Peyer's patch (tissue), 4 donors: ENCODE data around the gene RBM19. TPM values are rescaled to one million over a fixed set of nuclear protein-coding genes. Genes with fewer than 3 reads are reported as not detected.

Experiments used
- DNase-seq, 3 donors: peaks; one replicate each; pipeline ENCODE4 v3.0.0-alpha.2; 2017 to 2019
- H3K27ac ChIP-seq, 4 donors: fragments of 200-600 bp; sonication (generic); one replicate each; pipeline ENCODE4 v1.5.1; 2016 to 2019
- H3K27me3 ChIP-seq, 2 donors: fragments of 200-600 bp; sonication (generic); one replicate each; pipeline ENCODE4 v1.5.1; 2019
- H3K36me3 ChIP-seq, 3 donors: fragments of 200-600 bp; sonication (generic); one replicate each; pipeline ENCODE4 v1.5.1; 2016 to 2019
- H3K4me1 ChIP-seq, 4 donors: fragments of 200-600 bp; sonication (generic); one replicate each; pipeline ENCODE4 v1.5.1; 2016 to 2019
- H3K4me3 ChIP-seq, 4 donors: fragments of 200-600 bp; sonication (generic); 1 replicate in 3 of 4; 2 replicates in 1 of 4; pipeline ENCODE4 v1.5.1; 2016 to 2019; ENCODE audit warnings: mild to moderate bottlenecking in 1 of 4
- H3K9me3 ChIP-seq, 4 donors: fragments of 200-600 bp; sonication (generic); one replicate each; pipeline ENCODE4 v1.5.1; 2016 to 2019; ENCODE audit warnings: mild to moderate bottlenecking in 1 of 4
- POLR2A ChIP-seq, 2 donors: fragments of 450-650 bp; IDR thresholded peaks; one replicate each; pipeline ENCODE4 v1.5.1; 2017; ENCODE audit warnings: antibody characterized with exemption in 2 of 2, mild to moderate bottlenecking in 2 of 2, moderate library complexity in 2 of 2
- total RNA-seq, 4 donors: library from RNA; depleted of rRNA; stranded (reverse); fragments of >200 nt; gene quantifications; one replicate each; pipeline ENCODE4 v1.1.0, GENCODE V29; 2016
- TF ChIP-seq, protein P1 (sequence below), 6 experiments: fragments of 450-650 bp in 4 of 6; fragments of 200-600 bp in 2 of 6; sonication (generic) in 1 of 6; IDR thresholded peaks; one replicate each; pipeline ENCODE4 v1.5.1; 2017 to 2019; ENCODE audit warnings: antibody characterized with exemption in 6 of 6, mild to moderate bottlenecking in 3 of 6, moderate library complexity in 1 of 6

Gene RBM19
- total RNA-seq, 4 donors from 2014 or later, result 20.7 to 178 (median 48.0) TPM

DNA sequence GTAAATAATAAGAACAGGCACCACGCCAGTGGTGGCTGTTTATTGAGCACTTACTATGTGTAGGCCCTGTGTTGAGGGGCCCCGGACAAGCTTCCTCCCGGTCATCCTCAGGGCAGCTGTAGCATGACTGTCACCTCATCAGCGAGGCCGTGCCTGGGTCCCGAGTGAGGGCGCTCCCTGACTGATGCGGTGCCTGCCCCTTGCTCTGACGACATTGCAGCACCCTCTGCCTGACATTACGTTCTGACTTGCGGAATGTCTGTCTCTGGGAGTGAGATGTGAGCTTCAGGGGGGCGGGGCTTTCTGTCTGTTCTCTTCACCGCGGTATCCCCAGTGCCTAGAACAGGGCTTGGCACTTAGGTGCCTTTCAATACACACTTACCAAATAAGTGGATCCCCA lies 167.6 kb downstream of the RBM19 start:
- Histone ChIP-seq H3K27me3 (no peaks in the 10 kb centered on the region), H3K4me1 (no peaks in the 10 kb centered on the region), H3K27ac (no peak overlapping the region), H3K9me3 (no peaks in the 10 kb centered on the region), H3K36me3 (no peaks in the 10 kb centered on the region), H3K4me3 (no peak overlapping the region)
- DNase-seq, result no peak
- TF ChIP-seq POLR2A (IDR thresholded peaks at IDR 0.05), result no peak
- TF ChIP-seq, protein P1, sequence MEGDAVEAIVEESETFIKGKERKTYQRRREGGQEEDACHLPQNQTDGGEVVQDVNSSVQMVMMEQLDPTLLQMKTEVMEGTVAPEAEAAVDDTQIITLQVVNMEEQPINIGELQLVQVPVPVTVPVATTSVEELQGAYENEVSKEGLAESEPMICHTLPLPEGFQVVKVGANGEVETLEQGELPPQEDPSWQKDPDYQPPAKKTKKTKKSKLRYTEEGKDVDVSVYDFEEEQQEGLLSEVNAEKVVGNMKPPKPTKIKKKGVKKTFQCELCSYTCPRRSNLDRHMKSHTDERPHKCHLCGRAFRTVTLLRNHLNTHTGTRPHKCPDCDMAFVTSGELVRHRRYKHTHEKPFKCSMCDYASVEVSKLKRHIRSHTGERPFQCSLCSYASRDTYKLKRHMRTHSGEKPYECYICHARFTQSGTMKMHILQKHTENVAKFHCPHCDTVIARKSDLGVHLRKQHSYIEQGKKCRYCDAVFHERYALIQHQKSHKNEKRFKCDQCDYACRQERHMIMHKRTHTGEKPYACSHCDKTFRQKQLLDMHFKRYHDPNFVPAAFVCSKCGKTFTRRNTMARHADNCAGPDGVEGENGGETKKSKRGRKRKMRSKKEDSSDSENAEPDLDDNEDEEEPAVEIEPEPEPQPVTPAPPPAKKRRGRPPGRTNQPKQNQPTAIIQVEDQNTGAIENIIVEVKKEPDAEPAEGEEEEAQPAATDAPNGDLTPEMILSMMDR (IDR thresholded peaks at IDR 0.05), result no peak

DNA sequence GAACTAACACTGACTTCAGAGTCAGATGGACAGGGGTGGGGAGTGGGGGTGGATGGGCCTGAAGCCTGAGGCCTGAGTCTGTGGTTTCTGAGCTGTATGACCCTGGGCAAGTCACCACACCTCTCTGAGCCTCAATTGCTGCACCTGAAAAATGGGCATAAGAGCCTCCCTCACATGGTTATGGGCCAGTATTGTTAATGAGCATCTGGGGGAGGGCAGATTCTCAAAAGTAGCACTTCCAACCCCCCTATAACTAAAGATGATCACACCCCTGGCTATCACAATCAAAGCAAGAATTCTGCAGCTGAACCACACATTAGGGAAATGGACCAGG lies 168.6 kb downstream of the RBM19 start:
- H3K27ac ChIP-seq, result no peak overlapping the region
- no peaks in the 10 kb centered on the region for H3K27me3 ChIP-seq
- TF ChIP-seq, protein P1 (IDR thresholded peaks at IDR 0.05), result no peak
- TF ChIP-seq POLR2A (IDR thresholded peaks at IDR 0.05), result no peak

DNA sequence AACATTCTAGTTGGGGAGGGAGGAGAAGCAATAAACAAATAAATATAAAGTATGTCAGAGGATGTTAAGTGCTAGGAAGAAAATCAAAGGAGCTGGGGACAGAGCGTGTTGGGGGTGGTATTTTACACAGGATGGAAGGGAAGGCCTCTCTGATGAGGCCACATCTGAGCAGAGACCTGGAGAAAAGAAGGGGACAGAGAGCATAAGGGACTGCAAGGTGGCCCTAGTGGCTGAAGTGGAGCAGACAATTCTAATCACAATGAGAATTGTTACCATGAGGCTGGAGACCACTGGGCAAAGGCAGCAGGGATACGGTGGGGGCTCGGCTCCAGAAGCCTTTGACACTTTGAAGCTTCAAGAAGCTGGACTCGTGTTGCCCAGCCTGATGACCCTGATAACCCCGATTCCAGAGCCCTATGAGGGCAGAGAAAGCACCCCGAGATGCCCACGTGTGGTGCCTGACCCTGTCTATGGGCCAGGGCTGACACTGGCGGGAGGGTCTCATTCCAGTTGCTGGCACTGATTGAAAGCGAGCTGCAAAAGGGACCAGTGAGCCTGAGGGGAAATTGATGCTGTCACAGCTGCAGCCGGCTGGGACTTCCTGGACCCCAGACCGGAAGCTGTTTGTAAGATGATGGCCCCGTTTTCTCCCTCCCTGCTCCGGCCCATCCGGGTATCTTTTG lies 169.1 kb downstream of the RBM19 start:
- Histone ChIP-seq H3K9me3 (no peaks in the 10 kb centered on the region), H3K4me1 (no peaks in the 10 kb centered on the region), H3K27me3 (no peaks in the 10 kb centered on the region), H3K36me3 (no peaks in the 10 kb centered on the region), H3K4me3 (no peak overlapping the region), H3K27ac (no peak overlapping the region)
- TF ChIP-seq POLR2A (IDR thresholded peaks at IDR 0.05), result no peak
- TF ChIP-seq, protein P1 (IDR thresholded peaks at IDR 0.05), result no peak
- no peak for DNase-seq

More for the DNA sequence above, 168.6 kb downstream of the RBM19 start:
- Histone ChIP-seq H3K9me3 (no peaks in the 10 kb centered on the region), H3K4me3 (no peak overlapping the region), H3K36me3 (no peaks in the 10 kb centered on the region), H3K4me1 (no peaks in the 10 kb centered on the region)
- DNase-seq, result no peak

DNA sequence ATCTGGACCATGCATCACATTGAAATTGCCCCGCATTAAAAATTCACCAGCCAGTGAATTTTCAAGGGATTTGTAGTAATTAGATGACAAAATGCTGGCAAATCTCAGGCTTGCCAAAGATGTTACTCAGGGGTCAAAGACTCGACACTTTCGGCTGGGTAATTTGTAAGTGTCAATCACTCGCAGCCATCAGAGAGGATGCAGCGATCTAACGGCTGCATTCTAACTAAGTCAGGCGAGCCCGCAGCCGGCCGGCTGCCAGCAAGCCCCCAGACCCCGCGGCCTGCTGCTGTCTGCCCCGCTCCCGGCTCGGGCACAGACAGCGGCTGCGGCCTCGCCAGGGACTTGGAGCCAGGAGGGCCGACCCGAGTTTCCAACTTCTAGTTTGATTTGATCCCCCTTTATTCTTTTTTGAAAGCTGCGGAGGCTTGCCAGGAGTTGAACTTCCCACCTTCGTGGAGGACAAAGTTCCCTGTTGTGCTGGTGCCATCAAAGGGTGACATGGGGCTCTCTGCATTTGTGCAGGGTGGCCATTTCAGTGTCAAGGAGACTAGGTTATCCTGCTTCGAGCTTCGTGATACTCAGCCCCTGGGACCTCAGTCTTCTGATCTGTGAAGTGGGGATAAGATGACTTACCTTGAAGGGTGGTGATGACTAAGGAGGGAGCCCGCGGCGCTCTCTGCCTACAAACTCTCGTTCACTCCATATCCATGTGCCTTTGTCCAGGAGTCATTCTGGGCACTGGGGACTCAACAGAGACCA lies 169.9 kb downstream of the RBM19 start:
- DNase-seq, result no peak
- no peak overlapping the region for H3K27ac ChIP-seq
- H3K36me3 ChIP-seq, result no peaks in the 10 kb centered on the region
- H3K27me3 ChIP-seq, result no peaks in the 10 kb centered on the region
- no peaks in the 10 kb centered on the region for H3K4me1 ChIP-seq
- TF ChIP-seq, protein P1 (IDR thresholded peaks at IDR 0.05), result no peak
- no peak for TF ChIP-seq POLR2A (IDR thresholded peaks at IDR 0.05)
- H3K9me3 ChIP-seq, result no peaks in the 10 kb centered on the region
- no peak overlapping the region for H3K4me3 ChIP-seq

DNA sequence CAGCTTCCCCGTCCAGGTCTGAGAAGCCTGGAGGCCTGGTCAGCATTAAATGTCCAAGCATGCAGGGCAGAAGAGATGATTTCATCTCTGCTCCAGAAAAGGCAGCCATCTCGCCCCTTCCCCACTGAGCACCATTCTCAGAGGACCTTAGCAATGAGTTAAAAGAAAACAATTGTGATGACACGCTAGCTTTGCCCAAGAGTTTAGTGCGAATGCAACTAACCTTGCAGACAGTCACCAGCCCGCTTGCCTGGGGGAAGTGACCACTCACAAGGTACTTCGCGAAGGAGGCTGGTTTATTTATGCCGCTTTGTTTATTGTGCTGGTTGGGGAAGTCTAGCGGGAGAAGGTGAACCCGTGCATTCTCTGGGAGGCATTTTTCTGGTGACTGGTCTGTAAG lies 170.7 kb downstream of the RBM19 start:
- H3K27ac ChIP-seq, result no peak overlapping the region
- no peaks in the 10 kb centered on the region for H3K36me3 ChIP-seq
- DNase-seq, result no peak
- no peaks in the 10 kb centered on the region for H3K4me1 ChIP-seq
- H3K9me3 ChIP-seq, result no peaks in the 10 kb centered on the region
- H3K4me3 ChIP-seq, result no peak overlapping the region
- no peak for TF ChIP-seq POLR2A (IDR thresholded peaks at IDR 0.05)
- TF ChIP-seq, protein P1 (IDR thresholded peaks at IDR 0.05), result no peak
- no peaks in the 10 kb centered on the region for H3K27me3 ChIP-seq
